HG02610 (cell line): ENCODE data around the gene SCFD1.
A peak's percentile ranks its signal among the peaks of the same experiment; 100 is the strongest.
"Not testable (repeated sequence)": the region's sequence is repeated elsewhere in the genome, so short reads cannot be mapped to it uniquely, and the experiment has no call there.

Experiments used
- ATAC-seq: cut with Tn5 transposase; IDR thresholded peaks from one replicate; pipeline ENCODE4 v1.9.1; 2021; ENCODE audit warnings: mild to moderate bottlenecking, moderate library complexity; ENCODE audit not compliant: unreplicated experiment

Gene SCFD1

GRCh38 chr14:30608533-30609006, 13.5 kb upstream of the SCFD1 start:
- no peak for ATAC-seq

GRCh38 chr14:30610787-30611343, 11.3 kb upstream of the SCFD1 start:
- ATAC-seq, result no peak

GRCh38 chr14:30614155-30614554, 8.0 kb upstream of the SCFD1 start:
- no peak for ATAC-seq

- peak; percentile 53 for ATAC-seq
Observed at GRCh38 chr14:30620178-30620577, 1.9 kb upstream of the SCFD1 start.

GRCh38 chr14:30621354-30621939, 672 bp upstream of the SCFD1 start:
- ATAC-seq, result peak; percentile 10

- ATAC-seq, result no peak
Observed at GRCh38 chr14:30623412-30624131, 1.5 kb downstream of the SCFD1 start.

GRCh38 chr14:30624132-30624423, 2.0 kb downstream of the SCFD1 start:
- no peak for ATAC-seq

- no peak for ATAC-seq
Observed at GRCh38 chr14:30625533-30625932, 3.4 kb downstream of the SCFD1 start.

GRCh38 chr14:30629432-30629831, 7.3 kb downstream of the SCFD1 start:
- not testable (repeated sequence) for ATAC-seq

- ATAC-seq, result no peak
Observed at GRCh38 chr14:30630248-30630647, 8.1 kb downstream of the SCFD1 start.

GRCh38 chr14:30632730-30633129, 10.6 kb downstream of the SCFD1 start:
- no peak for ATAC-seq

- no peak for ATAC-seq
Observed at GRCh38 chr14:30638926-30639325, 16.8 kb downstream of the SCFD1 start.

GRCh38 chr14:30641207-30641606, 19.1 kb downstream of the SCFD1 start:
- no peak for ATAC-seq

GRCh38 chr14:30644462-30644861, 22.3 kb downstream of the SCFD1 start:
- not testable (repeated sequence) for ATAC-seq

- no peak for ATAC-seq
Observed at GRCh38 chr14:30645600-30645999, 23.5 kb downstream of the SCFD1 start.

GRCh38 chr14:30648471-30648870, 26.4 kb downstream of the SCFD1 start:
- ATAC-seq, result no peak

GRCh38 chr14:30651937-30652336, 29.8 kb downstream of the SCFD1 start:
- ATAC-seq, result no peak

GRCh38 chr14:30655124-30655523, 33.0 kb downstream of the SCFD1 start:
- ATAC-seq, result no peak

- no peak for ATAC-seq
Observed at GRCh38 chr14:30655658-30656057, 33.5 kb downstream of the SCFD1 start.

- no peak for ATAC-seq
Observed at GRCh38 chr14:30656190-30656632, 34.1 kb downstream of the SCFD1 start.

GRCh38 chr14:30657050-30657449, 34.9 kb downstream of the SCFD1 start:
- no peak for ATAC-seq

- no peak for ATAC-seq
Observed at GRCh38 chr14:30657606-30658163, 35.6 kb downstream of the SCFD1 start.
